ENCODE results near the gene IFNA7. TPM values are rescaled to one million over a fixed set of nuclear protein-coding genes. Genes with fewer than 3 reads are reported as not detected.

The IFNA7 gene
- total RNA-seq = not detected

DNA sequence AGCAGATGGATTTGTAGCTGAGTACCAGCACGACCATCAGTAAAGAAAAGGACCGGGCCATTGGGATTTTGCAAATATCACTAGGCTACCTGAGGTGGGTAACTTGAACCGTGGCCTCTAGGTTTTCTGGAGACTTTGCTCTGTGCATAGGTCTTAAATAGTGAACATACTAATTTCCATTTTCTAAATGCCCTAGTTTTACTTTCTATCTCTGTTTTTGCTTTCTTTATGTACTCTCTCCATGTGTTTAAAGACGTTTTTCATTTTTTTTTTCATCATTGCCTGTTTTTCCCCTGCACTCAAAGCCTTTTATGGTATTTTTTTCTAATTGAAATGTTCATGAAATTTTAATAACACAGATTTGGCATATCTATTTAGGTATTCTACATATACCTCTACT is at the start of gene IFNA7:
TSS of gene IFNA7 (minus strand) at position 101 of the 400 bp plus-strand sequence. CDS start at position 61, 40 bp downstream.

DNA sequence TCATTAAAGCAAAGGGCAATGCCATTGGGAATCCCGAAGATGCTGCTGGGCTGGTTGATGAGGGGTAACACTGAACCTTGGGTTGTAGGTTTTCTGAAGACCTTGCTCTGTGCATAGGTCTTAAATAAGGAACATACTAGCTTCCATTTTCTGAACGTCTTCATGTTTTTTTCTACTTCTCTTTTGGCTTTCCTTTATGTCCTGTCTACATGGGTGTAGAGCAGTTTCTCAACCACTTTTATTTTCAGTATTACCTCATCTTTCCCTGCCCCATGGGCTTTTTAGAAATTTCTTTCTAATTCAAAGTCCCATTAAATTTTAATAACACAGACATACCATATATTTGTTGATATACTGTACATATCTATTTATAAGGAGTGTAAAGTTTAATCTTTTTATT is 37.9 kb upstream of the IFNA7 start, which contains the start of gene IFNA14:
TSS of gene IFNA14 (minus strand) at position 95 of the 400 bp plus-strand sequence. CDS start at position 25, 70 bp downstream.

GRCh38 chr9:21228122-21228521 is 26.1 kb upstream of the IFNA7 start, which contains the start of gene IFNA17:
IFNA17 (minus strand) TSS chr9:21228222; CDS start chr9:21228173, 49 bp downstream.

DNA sequence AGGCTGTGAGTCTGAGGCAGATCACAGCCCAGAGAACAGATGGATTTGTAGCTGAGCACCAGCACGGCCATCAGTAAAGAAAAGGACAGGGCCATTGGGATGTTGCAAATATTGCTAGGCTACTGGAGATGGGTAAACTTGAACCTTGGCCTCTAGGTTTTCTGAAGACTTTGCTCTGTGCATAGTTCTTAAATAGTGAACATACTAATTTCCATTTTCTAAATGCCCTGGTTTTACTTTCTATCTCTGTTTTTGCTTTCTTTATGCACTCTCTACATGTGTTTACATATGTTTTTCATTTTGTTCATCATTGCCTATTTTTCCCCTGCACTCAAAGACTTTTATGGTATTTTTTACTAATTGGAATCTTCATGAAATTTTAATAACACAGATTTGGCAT is 15.2 kb upstream of the IFNA7 start, which contains the start of gene IFNA16:
TSS of gene IFNA16 (minus strand) at position 101 of the 400 bp plus-strand sequence. CDS start at position 95, 6 bp downstream.

DNA sequence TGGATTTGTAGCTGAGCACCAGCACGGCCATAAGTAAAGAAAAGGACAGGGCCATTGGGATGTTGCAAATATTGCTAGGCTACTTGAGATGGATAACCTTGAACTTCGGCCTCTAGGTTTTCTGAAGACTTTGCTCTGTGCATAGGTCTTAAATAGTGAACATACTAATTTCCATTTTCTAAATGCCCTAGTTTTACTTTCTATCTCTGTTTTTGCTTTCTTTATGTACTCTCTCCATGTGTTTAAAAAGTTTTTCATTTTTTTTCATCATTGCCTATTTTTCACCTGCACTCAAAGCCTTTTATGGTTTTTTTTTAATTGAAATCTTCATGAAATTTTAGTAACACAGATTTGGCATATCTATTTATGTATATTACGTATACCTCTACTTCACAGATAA is 5.0 kb upstream of the IFNA7 start, which contains the start of gene IFNA10:
TSS of gene IFNA10 (minus strand) at position 101 of the 400 bp plus-strand sequence. CDS start at position 55, 46 bp downstream.

DNA sequence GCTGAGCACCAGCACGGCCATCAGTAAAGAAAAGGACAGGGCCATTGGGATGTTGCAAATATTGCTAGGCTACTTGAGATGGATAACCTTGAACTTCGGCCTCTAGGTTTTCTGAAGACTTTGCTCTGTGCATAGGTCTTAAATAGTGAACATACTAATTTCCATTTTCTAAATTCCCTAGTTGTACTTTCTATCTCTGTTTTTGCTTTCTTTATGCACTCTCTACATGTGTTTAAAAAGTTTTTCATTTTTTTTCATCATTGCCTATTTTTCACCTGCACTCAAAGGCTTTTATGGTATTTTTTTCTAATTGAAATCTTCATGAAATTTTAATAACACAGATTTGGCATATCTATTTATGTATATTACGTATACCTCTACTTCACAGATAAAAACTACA is 14.5 kb downstream of the IFNA7 start, which contains the start of gene IFNA4:
TSS of gene IFNA4 (minus strand) at position 101 of the 400 bp plus-strand sequence. CDS start at position 45, 56 bp downstream.

DNA sequence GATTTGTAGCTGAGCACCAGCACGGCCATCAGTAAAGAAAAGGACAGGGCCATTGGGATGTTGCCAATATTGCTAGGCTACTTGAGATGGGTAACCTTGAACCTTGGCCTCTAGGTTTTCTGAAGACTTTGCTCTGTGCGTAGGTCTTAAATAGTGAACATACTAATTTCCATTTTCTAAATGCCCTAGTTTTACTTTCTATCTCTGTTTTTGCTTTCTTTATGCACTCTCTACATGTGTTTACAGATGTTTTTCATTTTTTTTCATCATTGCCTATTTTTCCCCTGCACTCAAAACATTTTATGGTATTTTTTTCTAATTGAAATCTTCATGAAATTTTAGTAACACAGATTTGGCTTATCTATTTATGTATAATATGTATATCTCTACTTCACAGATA is 35.4 kb downstream of the IFNA7 start, which contains the start of gene IFNA21:
TSS of gene IFNA21 (minus strand) at position 101 of the 400 bp plus-strand sequence. CDS start at position 53, 48 bp downstream.

Small RNA genes lying within 50 kb of the gene (small RNA-seq; reads per million reads assigned to genes)
- not detected for gene RF00019 (ENCODE audit: low replicate concordance)

Other genes starting within 250 kb of the IFNA7 start
- 0.94 TPM for gene HACD4, start 170.6 kb downstream of the IFNA7 start, total RNA-seq
- not detected for gene IFNB1, start 124.3 kb downstream of the IFNA7 start, total RNA-seq
- not detected for gene IFNW1, start 60.4 kb downstream of the IFNA7 start, total RNA-seq
- not detected for gene IFNA21, start 35.5 kb downstream of the IFNA7 start, total RNA-seq
- gene IFNA4, start 14.6 kb downstream of the IFNA7 start, total RNA-seq = not detected
- gene IFNA10, start 4.9 kb upstream of the IFNA7 start, total RNA-seq = not detected
- not detected for gene IFNA16, start 15.1 kb upstream of the IFNA7 start, total RNA-seq
- not detected for gene IFNA17, start 26.0 kb upstream of the IFNA7 start, total RNA-seq
- not detected for gene IFNA14, start 37.8 kb upstream of the IFNA7 start, total RNA-seq
- not detected for gene IFNA5, start 103.1 kb upstream of the IFNA7 start, total RNA-seq
- gene KLHL9, start 133.2 kb upstream of the IFNA7 start, total RNA-seq = 73.6 TPM
- not detected for gene IFNA6, start 148.7 kb upstream of the IFNA7 start, total RNA-seq
- not detected for gene IFNA13, start 165.9 kb upstream of the IFNA7 start, total RNA-seq
- not detected for gene IFNA2, start 183.2 kb upstream of the IFNA7 start, total RNA-seq
- gene IFNA8, start 206.9 kb upstream of the IFNA7 start, total RNA-seq = not detected
- not detected for gene IFNA1, start 238.2 kb upstream of the IFNA7 start, total RNA-seq